ENCODE data around the gene COX10.
A peak's percentile ranks its signal among the peaks of the same experiment; 100 is the strongest.
"Not testable (repeated sequence)": the region's sequence is repeated elsewhere in the genome, so short reads cannot be mapped to it uniquely, and the experiment has no call there.

Gene COX10

DNA sequence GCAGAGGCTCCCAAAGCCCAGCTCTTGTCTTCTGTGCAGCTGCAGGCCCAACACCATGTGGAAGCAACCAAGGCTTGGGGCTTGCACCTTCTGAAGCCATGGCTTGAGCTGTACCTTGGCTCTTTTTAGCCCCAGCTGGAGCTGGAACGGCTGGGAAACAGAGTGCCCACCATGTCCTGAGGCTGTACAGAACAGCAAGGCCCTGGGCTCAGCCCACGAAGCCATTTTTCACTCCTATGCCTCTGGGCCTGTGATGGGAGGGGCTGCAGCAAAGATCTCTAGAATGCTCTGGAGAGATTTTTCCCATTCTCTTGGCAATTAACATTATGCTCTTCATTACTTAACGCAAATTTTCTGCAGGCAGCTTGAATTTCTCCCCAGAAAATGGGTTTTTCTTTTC lies 99.3 kb downstream of the COX10 start:
- DNase-seq (ENCODE audit: extremely low read depth in 1 of 2, low read depth in 1 of 2): no peak

DNA sequence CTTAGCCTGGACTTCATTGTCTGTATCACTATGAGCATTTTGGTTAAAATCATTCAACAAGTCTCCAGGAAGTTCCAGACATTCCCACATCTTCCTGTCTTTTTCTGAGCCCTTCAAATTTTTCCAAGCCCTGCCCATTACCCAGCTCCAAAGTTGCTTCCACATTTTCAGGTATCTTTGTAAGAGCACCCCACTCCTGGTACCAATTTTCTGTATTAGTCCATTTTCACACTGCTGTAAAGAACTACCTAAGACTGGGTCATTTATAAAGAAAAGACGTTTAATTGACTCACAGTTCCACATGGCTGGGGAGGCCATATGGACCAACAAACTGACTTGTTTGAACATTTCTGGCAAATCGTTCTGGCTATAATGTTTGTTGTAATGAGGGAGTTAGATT lies 100.0 kb downstream of the COX10 start:
- no peak for DNase-seq (ENCODE audit: extremely low read depth in 1 of 2, low read depth in 1 of 2)

DNA sequence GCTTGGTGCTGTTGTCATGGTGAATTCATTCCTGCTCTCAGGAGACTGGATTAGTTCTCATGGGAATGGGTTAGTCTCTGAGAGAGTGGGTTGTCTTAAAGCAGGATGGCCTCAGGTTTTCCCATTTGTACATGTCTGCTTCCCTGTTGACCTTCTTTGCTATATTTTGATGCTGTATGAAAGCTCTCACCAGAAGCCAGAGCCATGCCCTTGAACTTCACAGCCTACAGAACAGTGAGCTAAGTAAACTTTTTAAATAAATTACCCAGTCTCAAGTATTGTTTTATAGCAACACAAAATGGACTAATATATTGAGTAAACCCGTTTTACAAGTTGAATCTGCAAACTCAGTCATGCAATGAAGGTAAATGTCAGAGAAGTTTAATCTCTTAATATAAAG lies 100.6 kb downstream of the COX10 start:
- DNase-seq (ENCODE audit: extremely low read depth in 1 of 2, low read depth in 1 of 2): no peak

DNA sequence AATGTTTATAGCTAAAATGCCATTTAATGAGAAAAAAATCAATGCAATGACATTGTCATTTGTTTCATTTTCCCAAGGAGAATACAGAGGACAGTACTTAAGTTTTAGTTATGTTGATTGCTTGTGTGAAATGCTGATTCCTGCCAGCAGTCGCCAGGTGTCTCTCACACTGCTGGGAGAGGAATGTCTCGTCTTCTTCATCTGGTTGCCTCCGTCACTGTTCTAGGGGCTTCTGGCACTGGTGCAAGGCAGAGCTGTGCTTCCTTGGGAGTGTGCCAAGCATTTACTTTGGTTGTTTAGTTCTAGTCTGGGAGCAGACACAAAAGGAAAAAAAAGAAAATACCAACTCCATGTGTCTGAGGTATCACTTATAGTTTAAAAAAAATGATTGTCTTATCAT lies 107.7 kb downstream of the COX10 start:
- not testable (repeated sequence) for DNase-seq (ENCODE audit: extremely low read depth in 1 of 2, low read depth in 1 of 2)

DNA sequence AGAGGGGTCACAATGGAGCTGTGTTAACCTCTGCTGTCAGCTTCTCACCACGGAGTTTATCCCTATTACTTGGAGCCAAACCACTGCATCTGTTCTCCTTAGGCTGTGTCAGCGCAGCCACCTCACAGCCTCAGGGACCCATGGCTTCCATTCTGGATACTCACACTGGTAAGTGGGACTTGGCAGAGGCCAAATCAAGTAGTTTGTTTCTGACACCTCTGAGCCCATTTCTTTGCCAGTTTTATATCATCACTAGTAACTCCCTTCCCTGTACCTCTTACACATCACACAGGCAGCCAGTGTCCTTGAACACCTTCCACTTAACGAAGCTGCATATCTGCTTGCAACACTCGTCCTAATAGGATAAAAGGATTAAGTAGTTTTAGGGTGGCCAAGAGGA lies 108.5 kb downstream of the COX10 start:
- not testable (repeated sequence) for DNase-seq (ENCODE audit: extremely low read depth in 1 of 2, low read depth in 1 of 2)

DNA sequence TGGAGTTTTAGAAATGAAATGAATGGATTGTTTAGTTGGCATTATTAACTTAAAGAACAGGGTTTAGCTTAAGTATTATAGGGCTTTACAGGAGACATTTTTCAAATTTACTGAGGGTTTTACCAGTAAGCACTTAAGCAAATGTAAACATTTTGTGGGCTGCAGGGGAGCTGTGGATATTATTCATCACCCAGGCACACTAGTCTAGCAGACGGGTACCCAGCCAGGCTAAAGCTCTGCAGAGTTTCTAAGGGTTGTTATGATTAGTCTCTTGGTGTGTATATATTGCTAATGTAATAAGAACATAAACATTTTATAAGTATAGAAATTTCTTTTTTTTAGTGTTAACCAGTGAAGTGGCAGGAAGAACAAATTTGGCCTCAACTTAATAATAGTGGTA lies 110.6 kb downstream of the COX10 start:
- not testable (repeated sequence) for DNase-seq (ENCODE audit: extremely low read depth in 1 of 2, low read depth in 1 of 2)

DNA sequence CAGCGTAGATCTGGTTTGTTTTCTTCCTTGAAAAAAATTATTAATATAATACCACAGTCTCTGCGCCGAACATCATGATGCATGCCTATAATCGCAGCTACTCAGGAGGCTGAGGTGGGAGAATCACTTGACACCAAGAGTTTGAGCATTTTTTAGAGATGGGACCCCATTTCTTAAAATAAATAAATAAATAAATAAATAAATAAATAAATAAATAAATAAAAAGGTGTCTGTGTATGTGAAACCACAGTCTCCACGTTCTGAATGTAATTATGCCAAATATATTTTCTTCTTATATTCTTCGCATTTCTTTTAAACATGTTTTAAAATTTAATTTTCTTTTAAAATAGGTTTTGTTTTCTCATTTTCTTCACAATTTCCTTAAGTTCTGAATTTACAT lies 112.8 kb downstream of the COX10 start:
- not testable (repeated sequence) for DNase-seq (ENCODE audit: extremely low read depth in 1 of 2, low read depth in 1 of 2)

DNA sequence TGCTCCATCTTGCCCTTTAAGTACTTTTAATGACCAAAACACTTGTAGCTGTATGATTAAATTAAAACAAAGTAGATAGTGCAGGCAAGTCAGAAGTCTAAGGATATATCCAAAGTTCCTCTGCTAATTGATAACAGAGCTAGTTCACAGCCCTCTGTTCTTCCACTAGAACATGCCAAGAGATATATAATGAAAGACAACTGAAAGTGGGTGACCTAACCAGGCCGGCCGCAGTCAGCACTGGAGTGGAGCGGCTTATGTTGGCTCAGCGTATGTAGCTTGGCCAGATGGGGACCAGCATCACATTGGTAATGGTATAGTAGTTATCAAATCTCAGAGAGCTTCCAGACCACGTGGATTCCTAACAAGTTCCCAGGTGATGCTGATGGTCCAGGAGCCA lies 115.2 kb downstream of the COX10 start:
- DNase-seq (ENCODE audit: extremely low read depth in 1 of 2, low read depth in 1 of 2): not testable (repeated sequence)

DNA sequence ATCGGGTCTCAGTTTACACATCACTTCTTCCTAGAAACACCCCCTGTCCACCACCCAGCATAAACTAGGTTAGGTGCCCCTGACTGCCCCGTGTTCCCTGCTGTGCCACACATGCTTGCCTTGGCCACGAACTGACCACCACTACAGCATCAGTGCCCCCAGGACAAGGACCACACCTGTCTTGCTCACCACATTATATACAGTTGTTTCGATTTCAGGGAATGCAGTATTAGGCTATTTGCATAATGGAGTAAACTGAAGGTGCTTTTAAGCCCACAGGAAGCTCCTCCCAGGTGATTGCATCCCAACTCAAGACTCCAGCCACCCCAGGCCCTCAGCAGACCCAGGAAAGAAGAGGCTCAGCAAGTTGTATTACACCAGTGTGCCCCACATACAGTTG lies 117.1 kb downstream of the COX10 start:
- DNase-seq (ENCODE audit: extremely low read depth in 1 of 2, low read depth in 1 of 2): not testable (repeated sequence)

DNA sequence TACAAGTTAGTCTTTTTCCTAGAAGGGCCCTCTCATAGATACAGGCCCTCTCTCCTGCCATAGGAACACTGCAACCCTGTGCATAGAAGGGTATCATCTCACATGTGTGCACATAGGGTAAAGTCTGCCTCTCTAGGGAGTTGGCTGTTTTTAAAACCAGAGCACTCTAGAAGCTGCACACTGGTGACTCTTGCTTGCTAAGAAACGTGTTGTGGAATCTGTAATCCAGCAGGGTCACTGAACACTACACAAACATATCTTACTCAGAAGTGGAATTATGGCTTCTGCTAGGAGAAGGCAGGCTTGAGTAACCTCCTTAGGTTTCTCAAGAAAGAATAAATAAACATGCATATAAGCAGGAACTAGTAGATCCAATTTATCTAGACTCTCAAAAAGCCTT lies 121.5 kb downstream of the COX10 start:
- not testable (repeated sequence) for DNase-seq (ENCODE audit: extremely low read depth in 1 of 2, low read depth in 1 of 2)

DNA sequence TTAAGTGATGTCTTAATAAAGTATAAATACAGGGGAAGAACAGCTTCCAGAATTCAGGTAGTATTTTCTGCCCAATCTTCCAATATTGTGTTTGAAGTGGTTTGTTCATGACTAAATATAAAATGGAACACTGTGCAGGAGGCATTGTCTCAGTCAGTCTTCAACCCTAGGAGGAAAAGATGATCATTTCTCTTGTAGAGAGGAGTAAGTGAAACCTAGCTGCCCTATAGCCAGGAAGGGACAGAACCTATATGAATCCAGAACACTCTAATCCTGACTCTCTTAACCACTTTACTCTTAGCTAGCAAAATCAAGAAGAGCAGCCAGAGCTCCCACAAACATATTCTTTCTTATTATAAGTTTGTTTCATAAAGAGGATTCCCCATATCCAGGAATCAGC lies 122.2 kb downstream of the COX10 start:
- DNase-seq (ENCODE audit: extremely low read depth in 1 of 2, low read depth in 1 of 2): not testable (repeated sequence)

DNA sequence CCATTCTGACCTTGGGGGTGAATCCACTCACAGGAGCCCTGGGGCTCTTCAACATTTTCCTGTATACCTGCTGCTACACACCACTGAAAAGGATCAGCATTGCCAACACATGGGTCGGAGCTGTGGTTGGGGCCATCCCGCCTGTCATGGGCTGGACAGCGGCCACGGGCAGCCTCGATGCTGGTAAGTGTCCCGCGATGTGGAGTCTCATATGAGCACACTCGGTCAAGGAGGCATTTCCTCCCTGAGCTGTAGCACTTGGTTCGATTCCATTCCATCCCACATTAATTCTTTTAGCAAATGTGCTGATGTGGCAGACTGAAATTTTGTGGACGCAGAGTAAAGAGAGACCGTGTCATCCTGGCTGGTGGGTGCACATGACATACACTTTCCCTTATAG lies 122.7 kb downstream of the COX10 start:
- DNase-seq (ENCODE audit: extremely low read depth in 1 of 2, low read depth in 1 of 2): not testable (repeated sequence)

DNA sequence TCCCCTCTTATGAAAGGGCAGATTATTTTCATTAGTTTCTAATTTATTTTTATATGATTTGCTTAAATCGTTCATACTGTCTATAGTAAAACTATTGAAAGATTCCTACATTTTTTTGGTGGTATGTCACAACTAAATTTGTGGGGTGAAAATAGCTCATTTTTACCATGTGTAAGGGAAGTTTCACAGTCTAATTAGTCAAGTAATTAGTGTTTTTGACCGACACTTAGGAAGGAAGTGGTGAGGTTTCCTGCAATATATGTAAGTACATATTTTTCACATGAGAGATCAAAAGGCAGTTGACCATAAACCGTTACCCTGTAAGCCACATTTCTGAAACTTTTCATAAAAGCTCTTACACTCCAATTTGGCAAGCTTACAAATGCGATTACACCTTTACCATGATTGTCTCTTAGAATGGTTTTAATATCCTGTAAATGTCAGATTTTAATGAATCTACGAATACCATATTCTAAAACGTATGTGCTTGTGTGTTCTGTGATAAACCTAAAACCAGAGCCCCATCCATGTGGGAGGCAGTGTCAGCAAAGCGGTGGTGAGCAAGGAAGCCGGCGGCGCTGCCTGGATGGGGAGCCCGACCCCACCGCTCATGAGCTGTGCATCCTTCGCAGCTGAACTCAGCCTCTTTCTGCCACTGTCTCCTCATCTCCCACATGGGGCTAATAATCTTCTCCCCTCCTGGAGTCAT lies 123.5 kb downstream of the COX10 start:
- not testable (repeated sequence) for DNase-seq (ENCODE audit: extremely low read depth in 1 of 2, low read depth in 1 of 2)

DNA sequence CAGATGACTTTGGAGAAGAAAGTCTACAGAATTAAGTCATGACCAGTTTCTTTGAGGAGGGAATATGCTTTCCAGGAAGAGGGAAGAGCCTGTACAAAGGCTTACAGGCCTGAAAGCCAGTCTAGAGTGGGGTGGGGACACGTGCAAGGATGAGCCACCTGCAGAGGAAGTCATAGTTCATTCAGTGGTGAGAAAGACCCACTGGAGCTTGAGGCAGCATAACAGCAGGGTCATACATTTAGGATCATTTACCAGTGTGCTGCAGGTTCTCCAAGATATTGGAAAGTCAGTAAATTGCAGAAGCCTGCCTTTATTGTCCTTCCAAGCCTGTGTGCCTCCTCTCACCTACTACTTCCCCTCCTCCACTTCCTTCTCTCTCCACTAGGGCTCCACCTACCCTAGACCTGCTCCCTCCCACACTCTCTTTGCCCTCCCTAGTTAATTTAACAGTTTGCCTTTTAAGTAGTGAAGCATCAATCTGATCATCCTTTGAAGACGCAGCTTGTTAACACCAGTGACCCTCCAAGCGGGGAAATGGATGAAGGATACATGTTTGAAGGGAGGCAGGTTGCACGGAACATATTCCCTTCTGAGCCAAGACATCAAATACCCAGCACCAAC lies 127.2 kb downstream of the COX10 start:
- no peak for DNase-seq (ENCODE audit: extremely low read depth in 1 of 2, low read depth in 1 of 2)

DNA sequence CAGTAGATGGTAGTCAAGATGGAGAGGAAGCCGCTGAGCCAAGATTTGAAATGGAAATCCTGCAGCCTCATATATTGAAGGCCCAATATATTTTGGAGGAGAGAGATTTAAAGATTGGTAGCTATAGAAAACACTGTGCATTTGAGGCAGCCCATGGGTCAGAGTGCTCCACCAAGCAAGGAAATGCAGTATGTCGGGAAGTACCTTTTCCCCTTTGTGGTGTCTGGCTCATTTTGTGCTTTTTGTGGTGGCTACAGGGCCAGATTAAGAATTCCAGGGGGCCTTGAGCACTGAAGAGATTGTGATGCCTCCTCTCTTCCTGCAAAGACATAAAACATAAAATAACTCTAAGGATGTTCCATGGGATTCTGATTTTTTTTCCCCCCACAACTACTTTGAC lies 127.8 kb downstream of the COX10 start:
- no peak for DNase-seq (ENCODE audit: extremely low read depth in 1 of 2, low read depth in 1 of 2)

DNA sequence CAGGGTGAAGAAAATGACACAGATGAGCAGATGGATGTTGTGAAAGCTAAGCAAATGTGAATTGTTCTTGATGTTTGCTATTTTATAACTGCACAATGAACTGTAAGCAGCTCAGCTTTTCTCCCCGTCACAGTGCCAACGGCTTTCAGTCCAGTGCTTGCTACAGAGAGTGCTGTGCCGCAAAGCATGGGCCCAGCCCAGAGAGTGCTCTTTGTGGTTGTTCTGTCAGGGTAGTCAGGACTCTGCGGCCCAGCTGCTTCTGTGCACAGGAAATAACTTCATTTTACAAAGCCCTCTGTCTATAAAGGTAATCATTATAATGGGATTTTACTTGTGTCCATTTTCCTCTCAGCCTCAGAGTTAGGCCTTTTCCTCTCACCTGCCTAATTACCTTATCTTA lies 128.3 kb downstream of the COX10 start:
- peak in 1 of 2 donors; percentile 26 for DNase-seq (ENCODE audit: extremely low read depth in 1 of 2, low read depth in 1 of 2)

DNA sequence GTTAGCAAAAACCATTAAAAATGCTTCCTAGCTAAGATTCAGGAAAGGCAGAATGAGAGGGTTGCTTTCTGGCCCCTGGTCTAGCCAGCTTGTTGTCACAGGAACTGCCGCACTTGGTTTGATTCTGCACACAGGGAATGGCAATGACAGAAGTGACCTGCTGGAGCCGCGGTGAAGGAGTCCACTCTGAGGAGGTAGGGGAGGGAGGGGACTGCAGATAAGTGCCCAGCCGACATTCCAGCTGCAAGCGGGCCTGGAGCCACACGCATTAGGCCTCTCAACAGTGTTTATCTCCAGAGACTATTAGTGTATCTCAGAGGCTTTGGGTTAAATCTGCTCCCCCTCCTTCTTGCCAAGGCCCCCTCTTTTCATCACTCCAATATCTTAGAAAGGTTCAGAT lies 128.7 kb downstream of the COX10 start:
- DNase-seq (ENCODE audit: extremely low read depth in 1 of 2, low read depth in 1 of 2): no peak

DNA sequence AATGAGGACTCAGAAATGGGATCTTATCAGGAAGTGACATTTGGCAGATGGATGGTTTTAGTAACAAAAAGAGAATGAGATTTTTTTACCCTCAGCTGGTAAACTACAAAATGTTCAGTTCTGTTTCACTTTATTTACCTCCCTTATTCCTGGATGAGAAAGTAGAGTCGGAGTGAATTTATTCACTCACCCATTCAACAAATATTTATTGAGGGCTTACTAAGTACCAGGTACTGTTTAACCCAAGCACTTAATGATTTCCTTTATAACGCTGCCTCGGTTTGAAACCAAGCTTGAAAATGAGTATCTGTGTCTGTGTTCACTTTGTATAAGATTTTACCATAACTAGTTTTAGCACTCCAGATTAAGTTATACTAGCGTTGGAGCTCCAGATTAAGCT lies 129.3 kb downstream of the COX10 start:
- DNase-seq (ENCODE audit: extremely low read depth in 1 of 2, low read depth in 1 of 2): no peak

DNA sequence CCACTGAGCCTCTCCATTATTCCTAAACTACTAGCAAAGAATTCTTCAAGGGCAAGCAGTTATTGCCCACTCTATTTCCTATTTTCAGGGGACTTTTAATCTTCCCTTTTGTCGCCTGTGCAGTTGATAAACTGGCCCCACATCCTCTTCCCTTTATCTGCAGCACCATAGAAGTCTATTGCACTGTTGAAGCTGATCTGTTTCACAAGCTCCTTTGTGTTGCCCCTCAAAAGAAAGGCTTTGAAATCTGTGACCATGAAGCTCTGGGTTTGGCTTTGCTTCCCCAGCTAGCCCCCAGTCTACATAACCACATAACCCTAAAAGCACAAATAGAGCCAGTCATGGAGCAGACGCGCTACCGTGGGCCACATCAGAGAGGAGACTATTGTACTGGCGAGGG lies 130.3 kb downstream of the COX10 start:
- no peak for DNase-seq (ENCODE audit: extremely low read depth in 1 of 2, low read depth in 1 of 2)

DNA sequence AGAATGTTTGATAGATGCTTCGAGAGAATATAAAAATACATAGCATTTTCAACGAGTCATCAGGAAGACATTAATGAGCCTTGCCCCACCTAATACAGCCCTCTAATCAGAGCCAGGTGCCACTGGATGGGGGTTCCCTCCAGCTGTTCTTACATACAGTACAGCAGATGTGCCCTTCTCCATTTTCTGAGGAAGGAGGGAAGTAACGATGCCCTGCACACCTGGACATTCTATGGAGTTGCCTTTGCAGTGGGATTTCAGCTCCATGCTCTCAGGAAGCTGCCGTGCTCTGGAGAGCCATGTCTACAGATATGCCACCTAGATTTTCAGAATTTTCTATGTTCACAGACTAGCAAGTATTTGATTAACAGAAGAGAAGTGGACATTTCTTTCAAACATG lies 131.1 kb downstream of the COX10 start:
- no peak for DNase-seq (ENCODE audit: extremely low read depth in 1 of 2, low read depth in 1 of 2)

DNA sequence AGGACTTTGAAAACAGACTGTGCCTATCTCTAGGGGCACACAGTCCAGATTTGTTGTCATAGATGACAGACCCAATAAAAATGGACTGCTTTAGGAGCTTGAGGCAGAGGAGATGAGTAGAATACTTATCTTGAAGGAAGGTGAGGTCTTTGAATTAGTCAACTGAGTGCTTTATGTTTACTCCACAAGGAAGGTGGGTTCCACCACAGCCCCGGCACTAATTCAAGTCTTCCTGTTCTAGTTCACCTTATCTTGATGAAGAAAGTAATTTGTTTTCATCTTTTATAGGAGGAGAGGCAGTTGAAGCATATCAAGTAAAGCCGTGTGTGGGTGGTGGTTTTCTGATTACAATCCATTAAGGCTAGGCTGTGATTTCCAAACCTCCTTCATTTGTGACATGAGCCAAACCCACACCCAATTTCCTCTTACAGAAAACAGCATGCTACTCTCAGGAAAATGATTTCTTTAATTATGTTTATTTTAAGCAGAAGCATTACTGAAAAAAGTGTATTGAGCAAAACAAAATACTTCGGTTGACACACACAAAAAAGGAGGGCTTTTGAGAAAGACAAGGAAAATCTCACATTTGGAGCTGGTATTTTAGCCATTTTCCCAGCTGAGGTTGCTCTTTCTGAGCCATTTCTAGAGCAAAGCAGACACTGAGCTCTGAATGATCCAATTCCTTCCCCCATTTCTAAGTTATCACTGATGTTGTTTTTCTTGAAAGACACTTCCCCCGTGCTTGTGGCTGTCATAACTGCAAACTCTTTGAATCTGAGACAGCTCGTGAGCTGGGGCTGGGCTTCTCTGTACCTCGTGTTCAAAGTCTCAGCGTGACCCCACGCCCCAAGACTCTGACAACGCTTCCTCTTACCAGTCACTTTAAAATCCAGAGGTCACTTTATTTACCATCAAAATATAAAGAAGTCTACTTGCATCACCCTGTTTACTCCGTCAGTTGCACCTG lies 132.0 kb downstream of the COX10 start:
- DNase-seq (ENCODE audit: extremely low read depth in 1 of 2, low read depth in 1 of 2): peak in 1 of 2 donors; percentile 34

DNA sequence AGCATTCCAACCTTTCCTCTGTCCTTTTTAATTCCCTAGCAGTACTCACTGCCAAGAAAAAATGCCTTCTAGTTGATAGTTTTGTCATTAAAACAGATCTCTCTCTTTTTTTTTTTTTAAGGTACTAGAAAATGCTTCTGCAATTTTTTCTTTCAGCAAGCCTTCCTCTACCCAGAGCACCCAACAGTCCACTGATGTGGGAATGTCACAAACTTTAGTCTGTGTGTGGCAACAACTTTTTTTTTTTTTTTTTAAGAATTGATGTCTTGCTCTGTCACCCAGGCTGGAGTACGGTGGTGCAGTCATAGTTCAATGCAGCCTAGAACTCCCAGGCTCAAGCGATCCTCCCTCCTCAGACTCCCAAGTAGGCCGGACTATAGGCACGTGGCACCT lies 132.7 kb downstream of the COX10 start:
- DNase-seq (ENCODE audit: extremely low read depth in 1 of 2, low read depth in 1 of 2): no peak

Data from activated CD8-positive, alpha-beta memory T cell treated with anti-CD3 and anti-CD28 coated beads for 1 hour (primary cell).